ENCODE measurements around the gene EDN3.

EDN3 gene

GRCh38 chr20:59359906-59360725 lies 59.7 kb downstream of the EDN3 start:
- FAIRE-seq (no peak), DNase-seq (ENCODE audit: insufficient read length) (no peak)
- no peak for TF ChIP-seq POLR2AphosphoS5 (IDR thresholded peaks at IDR 0.05; ENCODE audit: low read depth, low read length)
- TF ChIP-seq TAF1 (IDR thresholded peaks at IDR 0.05; ENCODE audit: borderline replicate concordance, low read depth, low read length): no peak
- no peak for TF ChIP-seq POLR2A (IDR thresholded peaks at IDR 0.05; ENCODE audit: low read depth, low read length)

- FAIRE-seq (no peak), DNase-seq (ENCODE audit: insufficient read length) (no peak)
- TF ChIP-seq POLR2AphosphoS5 (IDR thresholded peaks at IDR 0.05; ENCODE audit: low read depth, low read length): no peak
- no peak for TF ChIP-seq POLR2A (IDR thresholded peaks at IDR 0.05; ENCODE audit: low read depth, low read length)
- no peak for TF ChIP-seq TAF1 (IDR thresholded peaks at IDR 0.05; ENCODE audit: borderline replicate concordance, low read depth, low read length)
Observed at GRCh38 chr20:59360934-59361333, 60.5 kb downstream of the EDN3 start.

GRCh38 chr20:59361411-59361810 lies 61.0 kb downstream of the EDN3 start:
- TF ChIP-seq TAF1 (IDR thresholded peaks at IDR 0.05; ENCODE audit: borderline replicate concordance, low read depth, low read length): no peak
- no peak for TF ChIP-seq POLR2AphosphoS5 (IDR thresholded peaks at IDR 0.05; ENCODE audit: low read depth, low read length)
- TF ChIP-seq POLR2A (IDR thresholded peaks at IDR 0.05; ENCODE audit: low read depth, low read length): no peak
- FAIRE-seq: no peak

GRCh38 chr20:59363101-59363500 lies 62.7 kb downstream of the EDN3 start:
- FAIRE-seq (no peak), DNase-seq (ENCODE audit: insufficient read length) (no peak)
- no peak for TF ChIP-seq TAF1 (IDR thresholded peaks at IDR 0.05; ENCODE audit: borderline replicate concordance, low read depth, low read length)
- no peak for TF ChIP-seq POLR2AphosphoS5 (IDR thresholded peaks at IDR 0.05; ENCODE audit: low read depth, low read length)
- TF ChIP-seq POLR2A (IDR thresholded peaks at IDR 0.05; ENCODE audit: low read depth, low read length): no peak

More at GRCh38 chr20:59361411-59361810, 61.0 kb downstream of the EDN3 start:
- DNase-seq (ENCODE audit: insufficient read length): no peak

GRCh38 chr20:59364611-59365010 lies 64.2 kb downstream of the EDN3 start:
- no peak for FAIRE-seq
- DNase-seq (ENCODE audit: insufficient read length): no peak
- TF ChIP-seq TAF1 (IDR thresholded peaks at IDR 0.05; ENCODE audit: borderline replicate concordance, low read depth, low read length) (no peak), POLR2AphosphoS5 (IDR thresholded peaks at IDR 0.05; ENCODE audit: low read depth, low read length) (no peak), POLR2A (IDR thresholded peaks at IDR 0.05; ENCODE audit: low read depth, low read length) (no peak)

- no peak for FAIRE-seq
- DNase-seq (ENCODE audit: insufficient read length): no peak
- TF ChIP-seq TAF1 (IDR thresholded peaks at IDR 0.05; ENCODE audit: borderline replicate concordance, low read depth, low read length): no peak
- no peak for TF ChIP-seq POLR2AphosphoS5 (IDR thresholded peaks at IDR 0.05; ENCODE audit: low read depth, low read length)
- TF ChIP-seq POLR2A (IDR thresholded peaks at IDR 0.05; ENCODE audit: low read depth, low read length): no peak
Observed at GRCh38 chr20:59365611-59366285, 65.3 kb downstream of the EDN3 start.

GRCh38 chr20:59371431-59371830 lies 71.0 kb downstream of the EDN3 start:
- no peak for FAIRE-seq
- no peak for DNase-seq (ENCODE audit: insufficient read length)
- TF ChIP-seq POLR2A (IDR thresholded peaks at IDR 0.05; ENCODE audit: low read depth, low read length): no peak
- no peak for TF ChIP-seq TAF1 (IDR thresholded peaks at IDR 0.05; ENCODE audit: borderline replicate concordance, low read depth, low read length)
- TF ChIP-seq POLR2AphosphoS5 (IDR thresholded peaks at IDR 0.05; ENCODE audit: low read depth, low read length): no peak

- no peak for FAIRE-seq
- TF ChIP-seq TAF1 (IDR thresholded peaks at IDR 0.05; ENCODE audit: borderline replicate concordance, low read depth, low read length) (no peak), POLR2AphosphoS5 (IDR thresholded peaks at IDR 0.05; ENCODE audit: low read depth, low read length) (no peak), POLR2A (IDR thresholded peaks at IDR 0.05; ENCODE audit: low read depth, low read length) (no peak)
- DNase-seq (ENCODE audit: insufficient read length): no peak
Observed at GRCh38 chr20:59374261-59374660, 73.8 kb downstream of the EDN3 start.

GRCh38 chr20:59375541-59375940 lies 75.1 kb downstream of the EDN3 start:
- FAIRE-seq (no peak), DNase-seq (ENCODE audit: insufficient read length) (no peak)
- TF ChIP-seq POLR2AphosphoS5 (IDR thresholded peaks at IDR 0.05; ENCODE audit: low read depth, low read length): no peak
- TF ChIP-seq TAF1 (IDR thresholded peaks at IDR 0.05; ENCODE audit: borderline replicate concordance, low read depth, low read length): no peak
- no peak for TF ChIP-seq POLR2A (IDR thresholded peaks at IDR 0.05; ENCODE audit: low read depth, low read length)

Data from GM12892 (cell line).